Activated CD8-positive, alpha-beta memory T cell treated with anti-CD3 and anti-CD28 coated beads for 1 hour (primary cell): Measurements from ENCODE around the gene PCP4.

Experiments
- DNase-seq, 2 donors: peaks; one replicate each; pipeline ENCODE4 v3.0.0-alpha.2; 2020; ENCODE audit warnings: low read depth in 1 of 2; ENCODE audit errors: extremely low read depth in 1 of 2

The PCP4 gene

DNA sequence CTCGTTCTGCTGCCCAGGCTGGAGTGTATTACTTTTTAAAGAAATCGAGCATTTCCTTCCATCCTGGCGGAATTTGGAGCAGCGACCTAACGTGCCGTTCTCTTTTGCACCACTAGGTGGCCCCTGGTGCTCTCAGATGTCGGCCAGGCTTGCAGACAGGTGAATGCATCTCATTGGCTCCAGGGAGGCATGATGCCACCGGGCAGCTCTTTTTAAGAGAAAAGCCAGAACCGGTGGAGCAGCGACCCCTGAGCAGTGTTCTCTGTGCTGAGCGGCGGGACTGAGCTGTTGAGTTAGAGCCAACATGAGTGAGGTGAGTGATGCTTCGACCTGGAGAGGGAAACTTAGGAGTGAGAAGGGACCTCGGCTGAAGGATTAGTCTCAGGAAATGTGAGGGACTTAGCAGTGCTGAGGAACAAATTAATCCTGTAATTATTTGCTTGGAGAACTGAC lies at the start of gene PCP4:
Gene PCP4 (plus strand): TSS at position 241 of the 453 bp plus-strand sequence. CDS start 64 bp downstream, at position 305.
- DNase-seq = peak in 1 of 2 donors; percentile 3

DNA sequence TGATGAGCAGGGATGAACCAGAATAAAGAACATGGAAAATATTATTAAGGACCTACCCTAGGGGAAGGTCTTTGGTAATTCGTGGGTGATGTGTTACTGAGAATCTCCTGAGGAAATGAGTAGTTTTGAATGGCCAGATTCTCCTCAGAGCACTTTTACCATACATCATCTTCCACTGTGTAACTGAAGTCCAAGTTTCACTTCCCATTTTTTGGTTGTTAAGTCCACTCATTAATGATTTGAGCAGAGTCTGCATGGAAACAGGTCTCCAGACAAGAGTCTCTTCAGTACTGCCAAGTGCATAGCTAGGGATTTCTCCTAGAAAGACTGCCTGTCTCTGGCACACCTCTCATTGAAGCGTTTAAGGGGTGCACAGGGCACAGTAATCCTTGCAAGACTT lies 48.7 kb upstream of the PCP4 start:
- DNase-seq = no peak

DNA sequence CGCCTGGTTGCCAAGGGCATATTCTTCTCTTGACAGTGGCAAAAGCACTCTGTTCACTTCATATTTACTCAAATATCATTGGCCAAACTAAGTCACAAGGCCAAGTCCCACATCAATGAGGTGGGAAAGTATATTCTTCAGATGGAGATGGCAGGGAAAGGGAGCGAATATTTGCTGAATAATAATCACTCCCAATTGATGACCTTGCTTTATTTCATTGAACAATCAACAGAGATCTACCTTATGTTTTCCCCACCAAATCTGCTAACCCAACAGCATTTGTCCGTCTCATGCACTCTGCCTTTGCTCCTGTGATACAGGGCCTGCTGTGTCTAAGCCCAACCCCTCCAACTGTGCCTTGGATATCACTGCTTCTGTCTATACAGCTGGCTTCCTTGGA lies 45.2 kb upstream of the PCP4 start:
- no peak for DNase-seq

DNA sequence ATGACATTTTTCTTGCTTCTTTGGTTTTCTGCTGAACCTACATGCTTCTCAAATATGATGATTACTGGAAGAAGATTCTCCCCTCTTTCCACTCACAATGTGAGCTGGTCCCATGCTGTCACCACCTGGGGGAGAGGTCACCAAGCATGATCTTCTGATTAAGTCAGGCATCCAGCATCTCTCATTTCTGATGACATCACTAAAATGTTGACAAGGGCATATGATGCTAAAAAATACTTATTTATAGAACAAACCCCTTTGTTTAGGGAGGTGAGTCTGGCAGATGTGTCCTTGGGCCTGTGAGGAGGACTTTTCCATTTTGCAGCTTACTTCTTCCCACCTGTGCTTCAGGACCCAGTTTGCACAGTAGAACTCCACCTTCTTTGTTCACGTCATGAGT lies 42.0 kb upstream of the PCP4 start:
- DNase-seq = no peak

DNA sequence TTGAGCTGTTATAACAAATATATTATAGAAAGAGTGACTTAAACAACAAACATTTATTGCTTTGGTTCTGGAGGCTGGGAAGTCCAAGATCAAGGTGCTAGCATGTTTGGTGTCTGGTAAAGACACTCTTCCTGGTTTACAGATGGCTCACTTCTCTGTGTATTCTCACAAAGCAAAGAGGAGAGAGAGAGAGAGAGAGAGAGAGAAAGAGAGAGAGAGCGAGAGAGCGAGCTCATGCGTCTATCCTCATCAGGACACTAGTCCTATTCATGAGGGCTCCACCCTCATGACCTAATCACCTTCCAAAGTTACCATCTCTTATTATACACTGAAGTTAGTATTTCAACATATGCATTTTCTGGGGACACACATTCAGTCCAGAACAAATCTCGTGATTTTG lies 32.7 kb upstream of the PCP4 start:
- no peak for DNase-seq

DNA sequence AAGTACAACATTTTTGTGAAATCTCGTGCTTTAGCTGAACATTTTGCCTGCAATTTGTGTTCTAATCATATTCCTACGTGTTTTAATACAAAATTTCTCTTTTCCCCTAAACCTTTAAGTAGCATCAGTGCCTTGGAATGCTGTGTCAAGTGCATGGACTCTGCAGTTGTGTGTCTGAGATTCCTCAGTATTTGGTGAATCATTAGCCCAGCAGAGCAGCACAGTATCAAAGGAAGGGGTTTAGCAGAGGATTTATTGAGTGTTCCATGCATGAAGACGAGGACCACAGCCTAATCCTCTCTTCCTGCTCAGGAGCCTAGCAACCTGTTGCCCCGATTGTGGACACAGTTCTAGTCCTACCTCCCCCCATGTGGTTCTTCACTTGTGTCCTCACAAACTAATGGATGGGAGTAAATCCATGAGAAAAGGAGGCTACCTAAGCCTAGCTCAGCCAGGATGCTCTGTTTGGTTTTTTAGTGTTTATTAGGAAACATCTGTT lies 29.3 kb upstream of the PCP4 start:
- DNase-seq = no peak

DNA sequence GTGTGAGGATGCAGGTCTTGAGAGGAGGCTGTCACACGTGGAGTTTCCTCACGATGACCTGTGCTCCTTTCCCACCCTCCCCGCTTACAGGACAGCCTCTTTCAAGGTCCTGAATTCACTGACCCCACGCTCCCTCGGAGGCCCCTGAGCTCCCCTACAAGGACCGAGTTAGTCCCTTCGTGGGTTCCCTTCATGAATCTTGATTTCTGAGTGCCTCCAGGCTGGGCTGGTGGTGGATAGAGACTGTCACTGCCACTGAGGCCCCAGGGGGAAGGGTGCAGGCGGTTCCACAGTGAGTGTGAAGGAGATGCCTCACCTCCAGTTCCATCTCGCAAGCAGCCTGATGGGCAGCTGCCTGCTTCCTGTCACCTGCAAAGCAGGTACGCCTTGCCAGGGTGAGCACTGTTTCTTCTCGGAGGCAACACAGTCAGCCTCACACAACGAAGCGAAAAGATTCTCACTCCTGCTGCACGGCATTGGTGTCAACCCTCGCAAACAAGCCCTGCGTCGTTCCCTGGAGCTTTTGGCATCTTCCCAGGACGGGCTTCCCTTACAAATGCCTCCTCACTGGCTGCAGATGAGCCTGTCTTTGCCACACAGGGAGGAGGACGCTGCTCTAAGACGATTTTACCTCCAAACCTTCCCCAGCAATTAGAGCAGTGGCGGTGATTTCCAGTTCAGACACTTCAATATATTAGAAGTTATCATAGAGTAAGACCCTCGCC lies 26.7 kb upstream of the PCP4 start:
- DNase-seq = no peak

DNA sequence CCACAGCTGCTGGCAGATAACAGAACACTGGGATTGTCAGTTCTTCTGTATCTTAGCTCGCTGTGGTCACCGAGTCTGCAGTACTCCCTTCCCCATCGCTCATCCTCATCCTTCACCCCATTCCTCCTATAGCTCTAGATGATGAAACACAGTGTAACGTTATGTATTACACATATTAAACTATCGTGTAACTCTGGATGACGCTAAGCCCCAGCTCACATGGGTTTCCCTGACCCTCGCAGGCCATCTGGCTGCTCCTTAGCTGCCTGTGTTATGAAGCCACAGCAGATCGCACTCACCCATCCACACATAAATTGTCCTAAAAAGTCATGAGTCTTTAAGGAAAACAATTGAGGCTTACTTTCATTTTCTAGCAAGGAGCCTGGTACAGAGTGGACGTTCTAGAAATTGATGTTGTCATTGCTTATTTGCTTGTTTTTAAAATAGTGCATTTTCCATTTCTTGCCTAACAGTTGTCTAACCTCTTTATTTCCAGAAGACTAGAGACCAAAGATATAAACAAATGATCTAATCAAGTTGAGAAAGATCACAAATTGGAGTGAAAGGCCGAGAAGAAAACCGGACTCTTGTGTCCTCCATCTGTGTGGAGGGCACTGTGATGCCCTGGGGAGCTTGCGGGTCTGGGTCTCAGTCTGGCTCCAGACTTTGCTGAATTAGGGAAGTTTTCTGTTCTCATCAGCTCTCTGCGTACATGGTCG lies 24.3 kb upstream of the PCP4 start:
- DNase-seq = no peak

DNA sequence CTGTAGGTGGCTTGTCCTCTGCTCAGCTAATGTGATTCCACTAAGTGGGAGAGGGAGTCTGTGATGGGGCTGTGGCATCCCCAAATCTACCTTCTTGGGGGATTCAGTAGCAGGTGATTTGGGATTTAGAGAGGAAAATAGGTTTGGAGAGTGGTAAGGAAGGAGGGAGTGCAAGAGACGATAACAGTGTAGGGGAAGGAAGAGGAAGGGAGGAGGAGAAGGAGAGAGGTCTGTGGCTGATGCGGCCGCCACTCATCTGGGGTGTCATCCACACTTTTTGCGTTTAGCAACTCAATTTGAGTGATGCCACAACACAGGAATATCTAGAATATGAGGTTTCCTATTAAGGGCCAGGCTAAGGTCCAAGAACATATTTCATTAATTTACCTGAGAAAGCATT lies 23.8 kb upstream of the PCP4 start:
- no peak for DNase-seq

DNA sequence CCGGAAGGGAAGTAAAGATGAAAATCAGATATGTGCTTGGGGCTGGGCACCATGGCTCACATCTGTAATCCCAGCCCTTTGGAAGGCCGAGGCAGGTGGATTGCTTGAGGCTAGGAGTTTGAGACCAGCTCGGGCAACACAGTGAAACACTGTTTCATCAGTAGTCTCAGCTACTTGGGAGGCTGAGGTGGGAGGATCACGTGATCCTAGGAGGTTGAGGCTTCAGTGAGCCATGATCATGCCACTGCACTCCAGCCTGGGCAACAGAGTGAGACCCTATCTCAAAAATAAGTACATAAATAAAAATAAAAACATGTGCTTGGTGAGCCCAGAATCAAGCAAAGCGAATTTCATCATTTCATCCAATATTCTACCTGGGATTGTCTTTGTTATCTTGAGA lies 23.3 kb upstream of the PCP4 start:
- DNase-seq = no peak

DNA sequence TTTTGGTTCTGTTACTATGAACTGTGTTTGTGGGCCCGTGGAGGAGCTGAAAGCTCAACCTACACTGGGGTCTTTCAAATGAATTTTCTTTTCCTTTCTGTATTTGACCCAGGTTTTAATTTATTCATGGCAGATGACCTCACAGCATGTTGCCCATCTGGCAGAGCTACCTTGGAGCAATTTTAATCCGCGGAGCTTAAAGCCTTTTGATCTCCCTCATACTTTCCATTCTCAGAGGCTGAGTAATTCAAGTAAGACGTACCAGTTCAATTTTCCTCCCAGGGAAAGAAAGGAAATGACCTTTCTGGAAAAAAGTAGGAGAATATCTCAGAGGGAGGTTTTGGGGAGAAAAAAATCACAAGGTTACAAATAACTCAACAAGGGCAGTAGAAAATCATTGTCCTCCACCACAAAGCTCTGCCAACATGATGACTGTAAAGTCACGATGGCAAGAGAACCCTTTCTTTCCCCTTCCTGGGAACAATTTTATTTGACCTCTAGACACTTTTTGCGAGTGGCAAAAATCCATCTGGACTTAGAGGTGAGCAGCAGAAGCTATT lies 21.6 kb upstream of the PCP4 start:
- DNase-seq = no peak

DNA sequence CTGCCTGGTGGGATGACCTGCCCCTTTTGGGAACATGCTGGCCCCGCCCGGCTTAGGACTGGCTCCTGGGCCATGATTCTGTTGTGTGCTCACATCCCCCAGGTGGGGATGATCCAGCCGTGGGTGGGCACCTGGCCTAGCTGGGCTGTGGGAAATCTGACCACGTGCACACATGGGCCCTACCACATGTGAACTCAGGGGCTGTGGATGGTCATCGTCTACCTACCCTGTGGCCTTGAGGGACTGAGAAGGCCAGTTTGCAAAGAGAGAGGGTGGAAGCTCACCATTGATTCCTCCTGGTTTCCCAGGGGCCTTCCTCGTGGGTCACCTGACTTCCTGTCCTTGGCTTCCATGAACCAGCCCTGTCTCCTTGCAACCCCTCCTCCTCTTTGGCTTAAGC lies 19.4 kb upstream of the PCP4 start:
- DNase-seq = no peak

DNA sequence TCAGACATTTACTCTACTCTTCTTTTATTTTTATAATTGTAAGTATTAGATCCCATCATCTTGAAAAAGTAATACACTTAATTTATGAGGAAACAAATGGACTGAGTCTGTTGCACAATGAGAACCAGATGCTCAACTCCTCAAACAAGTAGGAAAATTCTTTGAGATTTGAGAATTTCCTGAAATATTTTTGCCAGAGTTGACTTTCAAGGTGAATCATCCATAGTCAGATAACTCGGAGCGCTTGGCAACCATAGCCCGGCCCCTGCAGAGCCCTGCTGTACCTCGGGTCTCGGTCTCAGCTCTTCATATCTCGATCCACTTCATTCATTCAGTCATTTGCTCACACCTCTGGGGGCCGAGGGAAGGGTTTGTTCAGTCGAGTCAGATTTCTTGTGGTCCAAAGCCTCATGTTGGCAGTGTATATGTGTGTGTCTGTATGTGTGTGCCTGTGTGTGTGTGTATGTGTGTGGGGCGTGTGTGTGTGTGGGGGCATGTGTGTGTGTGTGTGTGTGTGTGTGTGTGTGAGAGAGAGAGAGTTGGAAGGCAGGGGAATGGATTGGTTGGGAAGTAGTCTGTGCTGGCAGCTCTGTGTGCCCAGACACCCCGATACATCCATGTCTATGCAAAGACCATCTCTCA lies 18.1 kb upstream of the PCP4 start:
- no peak for DNase-seq

DNA sequence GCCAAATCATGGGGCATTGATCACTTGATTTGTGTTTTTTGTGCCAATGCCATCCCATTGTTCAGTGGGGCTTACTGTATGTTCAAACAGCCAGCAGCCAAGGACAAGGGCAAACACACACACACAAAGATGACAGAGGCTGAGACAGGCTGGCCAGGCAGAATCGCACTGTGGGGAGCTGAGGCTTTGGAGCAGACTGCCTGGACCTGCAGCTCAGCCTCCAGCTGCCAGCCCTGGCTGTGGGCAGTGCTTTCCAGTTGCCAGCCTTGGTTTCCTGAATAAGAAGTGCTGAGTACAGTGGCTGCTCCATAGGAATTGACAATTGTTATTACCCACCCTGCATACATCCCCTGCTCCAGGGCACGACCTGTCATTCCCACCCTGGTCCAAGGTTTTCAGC lies 16.9 kb upstream of the PCP4 start:
- no peak for DNase-seq

DNA sequence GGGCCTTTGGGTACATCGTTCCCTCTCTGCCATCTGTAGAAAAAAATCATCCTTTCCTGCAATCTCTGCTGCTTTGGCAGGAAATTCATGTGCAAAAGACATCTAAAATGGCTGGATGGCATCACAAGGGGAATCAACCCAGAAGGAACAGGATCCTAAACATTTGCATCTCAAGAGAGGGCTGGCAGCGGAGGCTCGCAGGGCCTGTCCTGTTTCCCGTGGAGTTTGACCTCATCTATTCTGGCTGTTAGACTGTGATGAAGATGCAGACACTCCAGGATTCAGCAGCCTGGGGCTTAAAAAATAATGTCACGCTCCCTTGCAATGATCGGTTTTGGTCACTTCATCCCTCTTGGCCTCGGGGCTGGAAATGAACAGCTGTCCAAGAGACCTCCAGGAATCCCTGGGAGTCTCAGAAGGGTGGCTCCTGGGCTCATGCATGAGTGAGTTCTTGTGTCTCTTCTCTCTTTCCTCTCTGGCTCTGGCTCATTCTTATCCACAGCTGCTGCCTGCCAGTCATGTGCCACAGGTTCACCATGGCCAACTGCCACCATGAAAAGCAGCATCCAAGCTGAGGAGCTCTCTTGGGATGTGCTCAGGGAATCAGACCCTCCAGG lies 16.1 kb upstream of the PCP4 start:
- no peak for DNase-seq

DNA sequence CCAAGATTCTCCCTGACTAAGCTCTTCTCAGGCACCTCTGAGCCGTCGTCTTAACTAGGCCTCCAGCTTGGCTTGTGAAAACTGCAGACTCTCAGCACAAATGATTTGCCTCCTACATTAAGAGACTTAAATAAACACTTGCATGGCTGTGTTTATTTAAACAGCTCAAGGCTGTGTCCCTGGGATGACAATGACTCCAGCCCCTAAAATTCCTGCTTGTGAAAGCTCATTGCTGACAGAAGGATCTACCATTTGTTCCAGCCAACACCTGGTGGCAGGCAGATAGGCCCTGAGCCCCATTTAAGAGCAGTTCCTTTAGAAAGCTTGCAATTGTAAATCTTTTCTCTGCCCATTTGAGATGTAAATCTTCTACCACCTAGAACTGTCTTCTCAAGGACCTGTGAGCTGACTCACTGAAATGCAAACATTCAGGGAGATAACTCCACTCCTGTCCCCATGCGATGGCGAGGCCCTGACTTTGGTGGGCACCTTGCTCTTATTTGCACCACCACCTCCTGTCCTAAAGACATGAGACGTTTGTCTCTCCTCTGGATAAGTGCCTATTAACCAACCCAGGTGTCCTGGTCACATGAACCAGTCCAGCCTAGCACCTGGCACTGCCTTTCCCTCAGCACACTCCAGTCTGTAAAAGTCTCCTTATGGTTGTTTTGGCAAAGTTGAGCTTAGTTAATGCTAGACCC lies 15.1 kb upstream of the PCP4 start:
- no peak for DNase-seq

DNA sequence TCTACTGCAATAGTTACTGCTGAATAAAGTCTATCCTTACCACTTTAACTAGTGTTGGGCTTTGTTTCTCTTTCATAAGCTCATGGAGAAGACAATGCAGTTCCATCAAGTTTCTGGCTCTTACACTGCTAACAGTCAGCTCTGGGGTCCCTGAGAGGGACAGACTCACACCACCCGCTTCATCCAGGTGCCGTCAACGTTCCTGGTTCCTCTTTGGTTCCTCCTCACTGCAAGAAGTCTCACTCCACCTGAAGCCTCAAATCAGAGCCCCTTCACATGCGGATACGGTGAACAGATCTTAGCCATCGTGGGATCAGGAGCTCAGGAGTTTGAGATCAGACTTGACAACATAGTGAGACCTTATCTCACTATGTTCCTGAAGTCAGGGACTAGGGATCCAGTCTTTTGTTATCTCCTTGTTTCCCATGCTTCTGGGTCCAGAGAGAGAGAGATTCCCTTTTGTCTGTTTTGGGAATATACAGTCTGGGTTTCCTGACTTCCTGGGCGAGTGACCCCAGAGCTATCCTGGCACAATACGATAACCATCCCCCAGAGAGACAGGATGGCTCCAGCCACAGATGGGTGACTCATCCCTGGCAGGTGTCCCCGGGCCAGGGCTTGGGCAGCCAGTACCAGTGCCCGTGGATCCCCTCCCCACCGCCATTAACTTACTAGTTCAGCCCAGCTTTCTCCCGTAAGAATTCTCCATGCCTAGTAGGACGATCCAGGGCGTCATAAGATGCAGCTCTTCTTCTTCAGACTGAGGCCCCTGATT lies 14.3 kb upstream of the PCP4 start:
- no peak for DNase-seq

DNA sequence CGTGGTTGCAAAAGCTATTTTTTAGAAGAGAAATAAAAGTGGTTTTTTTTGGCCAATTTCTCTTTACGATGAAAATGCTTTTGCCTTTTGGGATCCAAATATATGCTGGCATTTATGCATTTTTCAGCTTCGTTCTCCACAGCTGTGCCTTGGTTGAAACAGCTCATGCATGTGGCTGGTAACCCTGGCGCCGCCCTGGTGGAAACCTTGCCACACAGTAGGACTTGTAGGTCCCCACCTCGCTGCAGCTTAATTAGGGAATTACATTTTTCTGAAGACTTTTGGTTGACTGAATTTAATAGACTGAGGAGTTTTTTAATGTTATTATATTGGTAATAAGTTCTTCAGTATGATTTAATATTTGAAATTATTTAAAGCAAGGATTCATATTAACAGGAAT lies 12.7 kb upstream of the PCP4 start:
- DNase-seq = no peak

DNA sequence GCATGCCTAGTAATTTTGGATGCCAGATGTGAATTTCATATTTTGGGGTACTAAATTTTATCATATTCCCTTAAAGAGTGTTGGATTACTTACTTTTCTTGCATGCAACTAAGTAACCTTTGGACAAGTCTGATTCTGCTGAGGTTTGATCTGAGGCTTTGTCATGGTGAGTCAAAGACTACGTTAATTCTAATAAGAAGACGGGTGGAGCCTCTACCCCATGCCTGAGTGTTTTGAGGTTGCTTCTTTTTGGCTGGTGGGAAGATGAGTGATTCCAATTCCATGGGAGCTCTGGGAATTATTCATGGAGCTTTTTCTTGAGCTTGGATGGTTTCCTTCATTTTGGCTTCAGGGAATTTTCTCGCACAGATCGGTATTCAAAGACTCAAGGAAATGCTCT lies 11.6 kb upstream of the PCP4 start:
- DNase-seq = no peak

DNA sequence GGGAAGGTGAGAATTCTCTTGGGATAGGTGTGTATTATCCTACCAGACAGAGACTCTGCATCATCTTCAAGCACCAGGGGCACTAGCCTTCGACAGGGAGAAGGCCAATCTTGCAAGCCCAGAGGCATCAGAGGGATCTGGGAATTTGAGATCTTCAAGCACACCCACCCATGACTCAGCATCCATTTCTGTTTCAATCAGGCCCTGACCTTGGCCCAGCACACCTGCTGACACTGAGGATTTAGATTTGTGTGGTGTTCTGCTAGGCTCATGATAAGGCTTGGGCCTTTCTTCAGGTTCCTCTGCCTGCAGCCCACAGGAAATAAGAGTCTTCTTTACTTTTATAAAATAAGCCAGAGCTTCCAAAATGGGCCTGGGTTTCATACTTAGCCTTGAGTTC lies 6.6 kb upstream of the PCP4 start:
- DNase-seq = no peak
